SK-N-MC (cell line): ENCODE measurements around the gene TNFSF15.

ENCODE experiments used
- DNase-seq: peaks from one replicate; pipeline ENCODE4 v3.0.0-alpha.2; 2011; ENCODE audit warnings: low read depth, low spot score
- H3K27ac ChIP-seq: fragments of 200-600 bp; sonication (generic); 2 replicates; pipeline ENCODE4 v1.5.1; 2016; ENCODE audit warnings: mixed run types
- H3K36me3 ChIP-seq: fragments of 200-600 bp; sonication (generic); 2 replicates; pipeline ENCODE4 v1.6.1; 2017; ENCODE audit warnings: antibody characterized with exemption, low read length, mixed read lengths; ENCODE audit not compliant: insufficient read depth
- H3K4me3 ChIP-seq: fragments of 200-600 bp; sonication (generic); 2 replicates; pipeline ENCODE4 v1.5.1; 2016
- H3K9ac ChIP-seq: fragments of 200-600 bp; sonication (generic); 2 replicates; pipeline ENCODE4 v1.8.0; 2017; ENCODE audit warnings: mixed run types, mixed read lengths; ENCODE audit not compliant: insufficient read length
- H3K9me3 ChIP-seq: fragments of 200-600 bp; sonication (generic); 2 replicates; pipeline ENCODE4 v1.6.1; 2017; ENCODE audit warnings: low read depth, mild to moderate bottlenecking, antibody characterized with exemption, low read length, moderate library complexity, mixed read lengths
- EZH2 ChIP-seq: fragments of 200-600 bp; sonication (generic); IDR thresholded peaks from one replicate; pipeline ENCODE4 v1.6.1; 2017; ENCODE audit warnings: antibody characterized with exemption
- FOXP2 ChIP-seq: optimal IDR thresholded peaks from 2 replicates; pipeline ENCODE3; 2011; ENCODE audit warnings: mild to moderate bottlenecking, moderate library complexity; ENCODE audit not compliant: insufficient read depth; ENCODE audit errors: extremely low read length, control extremely low read depth
- POLR2AphosphoS5 ChIP-seq: IDR thresholded peaks from 2 replicates; pipeline ENCODE4 v1.6.1; 2012; ENCODE audit warnings: mild to moderate bottlenecking, low read depth, low read length, borderline replicate concordance

TNFSF15 gene

DNA sequence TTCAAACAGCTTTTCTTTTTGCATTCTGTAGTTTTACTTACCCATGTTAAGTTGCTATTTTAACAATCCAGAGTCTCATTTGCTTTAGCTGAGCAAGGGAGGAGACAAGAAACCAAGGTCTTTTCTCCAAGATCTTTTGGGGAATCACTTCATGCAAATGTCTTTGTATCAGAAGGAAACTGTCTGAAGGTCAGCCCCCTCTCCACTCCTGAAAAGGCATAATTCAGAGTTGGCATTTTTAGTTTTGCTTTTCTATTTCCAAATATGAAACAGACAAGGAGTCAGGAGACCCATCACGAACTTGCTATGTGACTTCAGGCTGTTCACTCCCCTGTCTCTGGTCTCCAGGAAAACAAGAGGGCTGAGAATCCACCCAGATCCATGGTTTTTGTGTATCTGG is 12.3 kb upstream of the TNFSF15 start:
- H3K27ac ChIP-seq = no peak overlapping the region
- TF ChIP-seq POLR2AphosphoS5 = no peak
- no peak for TF ChIP-seq EZH2
- TF ChIP-seq FOXP2 = no peak

GRCh38 chr9:114813717-114814418 is 8.0 kb upstream of the TNFSF15 start:
- no peak for DNase-seq
- no peak for TF ChIP-seq FOXP2
- TF ChIP-seq EZH2 = no peak
- TF ChIP-seq POLR2AphosphoS5 = no peak

More for the DNA sequence above, 12.3 kb upstream of the TNFSF15 start:
- Histone ChIP-seq H3K9me3 (no peaks in the 10 kb centered on the region), H3K36me3 (no peaks in the 10 kb centered on the region), H3K9ac (no peak overlapping the region), H3K4me3 (no peak overlapping the region)
- DNase-seq = no peak

GRCh38 chr9:114811966-114812636 is 6.3 kb upstream of the TNFSF15 start:
- no peak for DNase-seq
- Histone ChIP-seq H3K9me3 (no peaks in the 10 kb centered on the region), H3K4me3 (no peak overlapping the region), H3K27ac (no peak overlapping the region), H3K36me3 (no peaks in the 10 kb centered on the region), H3K9ac (no peak overlapping the region)
- no peak for TF ChIP-seq EZH2
- TF ChIP-seq POLR2AphosphoS5 = no peak
- no peak for TF ChIP-seq FOXP2

More at GRCh38 chr9:114813717-114814418, 8.0 kb upstream of the TNFSF15 start:
- Histone ChIP-seq H3K9me3 (no peaks in the 10 kb centered on the region), H3K27ac (no peak overlapping the region), H3K9ac (no peak overlapping the region), H3K36me3 (no peaks in the 10 kb centered on the region), H3K4me3 (no peak overlapping the region)

DNA sequence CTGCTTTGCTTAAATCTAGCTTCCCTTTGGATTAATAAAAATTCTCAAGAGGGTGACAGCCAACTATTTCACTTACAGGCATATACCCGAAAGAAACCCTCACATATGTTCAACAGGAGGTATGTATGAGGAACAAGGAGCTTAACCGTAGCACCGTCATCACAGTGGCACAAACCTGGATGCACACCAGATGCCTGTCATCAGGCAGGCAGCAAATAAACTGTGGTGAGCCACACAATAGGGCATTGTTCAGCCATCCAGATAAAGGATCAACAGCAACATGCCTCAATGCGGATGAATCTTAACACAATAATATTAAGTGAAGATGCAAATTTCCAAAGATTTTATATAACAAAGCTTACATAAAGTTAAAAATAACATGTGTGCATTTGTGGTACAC is 5.5 kb upstream of the TNFSF15 start:
- no peak for DNase-seq
- Histone ChIP-seq H3K27ac (no peak overlapping the region), H3K9me3 (no peaks in the 10 kb centered on the region), H3K9ac (no peak overlapping the region), H3K4me3 (no peak overlapping the region), H3K36me3 (no peaks in the 10 kb centered on the region)
- no peak for TF ChIP-seq FOXP2
- no peak for TF ChIP-seq POLR2AphosphoS5
- TF ChIP-seq EZH2 = no peak

DNA sequence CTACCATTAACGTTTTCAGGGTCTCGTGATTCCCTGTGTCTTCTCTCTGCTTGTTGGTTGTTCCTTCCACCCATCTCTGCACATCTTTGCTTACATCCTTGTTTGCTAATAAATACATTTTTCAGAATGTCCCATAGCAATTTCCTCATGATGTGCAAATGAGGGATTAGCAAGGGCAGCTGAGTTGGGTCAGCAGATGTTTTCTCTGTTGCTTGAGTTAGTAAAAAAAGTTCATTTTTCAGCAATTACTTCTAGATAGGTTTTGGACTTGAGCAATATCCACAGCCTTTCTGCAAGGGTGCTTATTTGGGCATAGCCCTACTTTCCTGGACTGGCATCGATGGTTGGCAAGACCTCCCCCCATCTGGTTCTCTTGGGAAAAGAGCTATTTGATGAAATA is 4.8 kb upstream of the TNFSF15 start:
- TF ChIP-seq POLR2AphosphoS5 (no peak), FOXP2 (no peak), EZH2 (no peak)
- H3K36me3 ChIP-seq = no peaks in the 10 kb centered on the region
- no peak for DNase-seq
- no peak overlapping the region for H3K4me3 ChIP-seq
- no peak overlapping the region for H3K27ac ChIP-seq
- no peaks in the 10 kb centered on the region for H3K9me3 ChIP-seq
- H3K9ac ChIP-seq = no peak overlapping the region

- DNase-seq = no peak
- Histone ChIP-seq H3K27ac (no peak overlapping the region), H3K9me3 (no peaks in the 10 kb centered on the region), H3K36me3 (no peaks in the 10 kb centered on the region), H3K9ac (no peak overlapping the region), H3K4me3 (no peak overlapping the region)
- no peak for TF ChIP-seq FOXP2
- no peak for TF ChIP-seq POLR2AphosphoS5
- no peak for TF ChIP-seq EZH2
Observed at GRCh38 chr9:114806526-114806900, 674 bp upstream of the TNFSF15 start.

GRCh38 chr9:114804505-114804904 is 1.3 kb downstream of the TNFSF15 start:
- H3K4me3 ChIP-seq = no peak overlapping the region
- no peaks in the 10 kb centered on the region for H3K9me3 ChIP-seq
- H3K36me3 ChIP-seq = no peaks in the 10 kb centered on the region
- TF ChIP-seq FOXP2 (no peak), EZH2 (no peak), POLR2AphosphoS5 (no peak)
- no peak for DNase-seq
- H3K27ac ChIP-seq = no peak overlapping the region
- no peak overlapping the region for H3K9ac ChIP-seq

- Histone ChIP-seq H3K27ac (no peak overlapping the region), H3K4me3 (no peak overlapping the region), H3K36me3 (no peaks in the 10 kb centered on the region), H3K9ac (no peak overlapping the region), H3K9me3 (no peaks in the 10 kb centered on the region)
- no peak for DNase-seq
- TF ChIP-seq FOXP2 = no peak
Observed at GRCh38 chr9:114803479-114804265, 2.2 kb downstream of the TNFSF15 start.
